Ishikawa (cell line): Measurements from ENCODE around the gene CDA.

Experiments
- CEBPB ChIP-seq: IDR thresholded peaks from 2 replicates; pipeline ENCODE4 v1.6.1; 2012
- CREB1 ChIP-seq: IDR thresholded peaks from 2 replicates; pipeline ENCODE4 v1.6.1; 2012; ENCODE audit warnings: low read depth
- EGR1 ChIP-seq: IDR thresholded peaks from 2 replicates; pipeline ENCODE4 v1.6.1; 2012
- EP300 ChIP-seq: IDR thresholded peaks from 2 replicates; pipeline ENCODE4 v1.6.1; 2012; ENCODE audit warnings: borderline replicate concordance
- FOXM1 ChIP-seq: IDR thresholded peaks from 2 replicates; pipeline ENCODE4 v1.6.1; 2012; ENCODE audit warnings: low read depth, borderline replicate concordance
- MAX ChIP-seq: IDR thresholded peaks from 2 replicates; pipeline ENCODE4 v1.6.1; 2012
- NFIC ChIP-seq: IDR thresholded peaks from 2 replicates; pipeline ENCODE4 v1.6.1; 2012
- RAD21 ChIP-seq: IDR thresholded peaks from 2 replicates; pipeline ENCODE4 v1.6.1; 2012; ENCODE audit warnings: low read depth
- REST ChIP-seq: IDR thresholded peaks from 2 replicates; pipeline ENCODE4 v1.6.1; 2012; ENCODE audit warnings: low read depth, mild to moderate bottlenecking
- TAF1 ChIP-seq: IDR thresholded peaks from 2 replicates; pipeline ENCODE4 v1.6.1; 2012; ENCODE audit warnings: low read depth, mild to moderate bottlenecking
- TCF12 ChIP-seq: IDR thresholded peaks from 2 replicates; pipeline ENCODE4 v1.6.1; 2012; ENCODE audit warnings: low read depth
- TEAD4 ChIP-seq: IDR thresholded peaks from 2 replicates; pipeline ENCODE4 v1.6.1; 2012
- USF1 ChIP-seq: IDR thresholded peaks from 2 replicates; pipeline ENCODE4 v1.6.1; 2012
- YY1 ChIP-seq: IDR thresholded peaks from 2 replicates; pipeline ENCODE4 v1.6.1; 2012; ENCODE audit warnings: low read depth
- ZBTB7A ChIP-seq: IDR thresholded peaks from 2 replicates; pipeline ENCODE4 v1.6.1; 2012; ENCODE audit warnings: low read depth

Gene CDA

DNA sequence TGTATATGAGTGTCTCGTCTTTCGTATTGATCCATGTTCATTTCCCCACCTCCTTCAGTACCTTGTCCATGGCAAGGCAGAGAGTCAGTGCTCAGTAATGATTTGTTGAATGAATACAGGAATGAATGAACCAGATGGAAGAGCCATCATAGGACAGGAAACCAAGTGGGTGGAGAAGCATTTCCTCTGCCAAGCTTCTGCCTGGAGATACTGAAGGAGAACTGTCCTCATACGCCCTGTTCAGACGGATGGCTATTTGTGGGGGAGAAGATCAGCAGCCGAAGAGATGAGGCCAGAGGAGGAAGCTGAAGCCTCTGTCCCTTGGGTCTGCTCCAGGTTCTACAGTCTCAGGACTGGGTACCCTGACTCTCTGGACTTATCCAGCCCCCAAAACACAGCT, 30.7 kb upstream of the CDA start:
- TF ChIP-seq NFIC: no peak
- no peak for TF ChIP-seq MAX
- TF ChIP-seq TEAD4: no peak
- TF ChIP-seq REST: no peak
- no peak for TF ChIP-seq EGR1
- no peak for TF ChIP-seq CEBPB

- no peak for TF ChIP-seq CREB1
- TF ChIP-seq TEAD4: no peak
- TF ChIP-seq USF1: peak; percentile 52; the same call in 1 of the 2 replicates
Observed at GRCh38 chr1:20560966-20561365, 27.9 kb upstream of the CDA start.

DNA sequence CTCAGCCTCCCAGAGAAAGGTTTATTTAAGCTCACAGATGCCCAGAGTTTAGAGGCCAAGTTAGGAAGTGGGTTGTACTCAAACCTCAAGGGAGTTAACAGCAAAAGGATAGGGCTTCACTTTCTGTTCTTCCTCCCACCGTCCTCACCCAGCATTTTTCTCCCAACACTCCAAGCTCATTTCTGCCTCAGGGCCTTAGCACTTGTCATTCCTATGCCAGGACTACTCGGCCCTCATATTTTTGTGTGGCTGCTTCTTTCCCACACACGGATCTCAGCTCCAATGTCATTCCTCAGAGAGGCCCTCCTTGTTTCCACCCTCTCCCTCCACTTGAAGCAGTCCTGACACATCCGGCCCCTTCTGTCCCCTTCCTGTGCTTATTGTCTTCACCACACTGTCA, 23.7 kb upstream of the CDA start:
- TF ChIP-seq CEBPB: no peak
- TF ChIP-seq EGR1: no peak
- TF ChIP-seq FOXM1: no peak
- TF ChIP-seq TCF12: no peak
- no peak for TF ChIP-seq TEAD4
- no peak for TF ChIP-seq ZBTB7A
- TF ChIP-seq MAX: no peak
- no peak for TF ChIP-seq NFIC
- TF ChIP-seq CREB1: no peak
- no peak for TF ChIP-seq RAD21
- TF ChIP-seq TAF1: no peak
- no peak for TF ChIP-seq YY1
- no peak for TF ChIP-seq USF1
- no peak for TF ChIP-seq EP300
- no peak for TF ChIP-seq REST

GRCh38 chr1:20569523-20570098, 19.3 kb upstream of the CDA start:
- TF ChIP-seq YY1: no peak
- TF ChIP-seq TAF1: no peak
- 0 out of 2 replicates have a peak, but pooled peaks have one; percentile 31 for TF ChIP-seq USF1
- no peak for TF ChIP-seq ZBTB7A

DNA sequence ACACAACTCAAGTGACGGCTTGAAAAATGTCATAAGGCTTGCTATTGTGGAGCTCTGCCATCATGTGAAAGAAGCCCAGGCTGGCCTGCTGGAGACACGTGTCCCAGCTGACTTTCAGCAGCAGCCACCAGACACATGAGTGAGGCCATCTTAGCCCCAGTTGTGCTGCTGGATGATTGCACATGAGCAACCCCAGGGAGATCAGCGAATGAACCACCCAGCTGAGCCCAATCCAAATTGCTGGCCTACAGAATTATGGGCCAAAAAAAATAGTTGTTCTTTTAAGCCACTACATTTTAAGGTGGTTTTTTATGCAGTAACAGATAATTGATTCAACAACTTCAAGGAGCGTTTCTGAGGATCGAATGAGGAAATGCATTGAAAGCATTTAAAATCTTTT, 17.5 kb upstream of the CDA start:
- TF ChIP-seq YY1: no peak
- TF ChIP-seq USF1: no peak
- no peak for TF ChIP-seq TEAD4
- no peak for TF ChIP-seq MAX

GRCh38 chr1:20573987-20574386, 14.9 kb upstream of the CDA start:
- TF ChIP-seq CREB1 (no peak), USF1 (no peak), CEBPB (no peak), YY1 (no peak), RAD21 (no peak), FOXM1 (no peak), REST (no peak), MAX (no peak), EGR1 (no peak)
